Testis (tissue), 5 donors: ENCODE measurements around the gene SEMA5A. TPM values are rescaled to one million over a fixed set of nuclear protein-coding genes. Genes with fewer than 3 reads are reported as not detected.

Source experiments
- DNase-seq: peaks from one replicate; pipeline ENCODE4 v3.0.0-alpha.2; 2019
- H3K27ac ChIP-seq, 2 donors: fragments of 200-600 bp; sonication (generic); one replicate each; pipeline ENCODE4 v1.5.1; 2019
- H3K27me3 ChIP-seq: fragments of 200-600 bp; sonication (generic); one replicate; pipeline ENCODE4 v1.5.1; 2019
- H3K36me3 ChIP-seq: fragments of 200-600 bp; sonication (generic); one replicate; pipeline ENCODE4 v1.5.1; 2017; ENCODE audit warnings: low read depth; ENCODE audit errors: missing control alignments
- H3K4me1 ChIP-seq: fragments of 200-600 bp; sonication (generic); one replicate; pipeline ENCODE4 v1.5.1; 2019
- H3K4me3 ChIP-seq, 2 donors: fragments of 200-600 bp; sonication (generic); one replicate each; pipeline ENCODE4 v1.5.1; 2017 to 2019
- H3K9me3 ChIP-seq: fragments of 200-600 bp; sonication (generic); one replicate; pipeline ENCODE4 v1.5.1; 2017
- CTCF ChIP-seq, 3 experiments: fragments of 450-650 bp in 2 of 3; fragments of 200-600 bp in 1 of 3; sonication (generic) in 1 of 3; IDR thresholded peaks; one replicate each; pipeline ENCODE4 v1.5.1; 2016 to 2019; ENCODE audit warnings: antibody characterized with exemption in 3 of 3, mild to moderate bottlenecking in 2 of 3, moderate library complexity in 1 of 3
- POLR2A ChIP-seq: fragments of 450-650 bp; IDR thresholded peaks from one replicate; pipeline ENCODE4 v1.6.1; 2017; ENCODE audit warnings: antibody characterized with exemption, mild to moderate bottlenecking, moderate library complexity
- WGBS, 2 donors: methylation state at CpG; one replicate each; pipeline ENCODE4 v1.1.5; 2018; 5-methylcytosine and 5-hydroxymethylcytosine counted together
- intact Hi-C: fragments of 100-400 bp; cut with DNase I; formaldehyde crosslinking; loops from one replicate; pipeline ENCODE4 v1.15.1; 2023; ENCODE audit warnings: low total_unique reads
- long read RNA-seq, 2 donors: transcript quantifications; one replicate each; lab custom pipeline, GENCODE V29; 2026
- polyA plus RNA-seq: library from polyadenylated mRNA; stranded (reverse); fragments of 350-450 nt; fragmentation: Illumina TruSeq; extraction: RNeasy Lipid Tissue Mini Kit (QIAGEN cat#74804); gene quantifications from one replicate; pipeline ENCODE4 v1.2.3, GENCODE V29; 2014; ENCODE audit warnings: low read depth, low replicate concordance; ENCODE audit not compliant: insufficient read depth
- total RNA-seq, 2 donors: library from RNA; depleted of rRNA; stranded (reverse); fragments of >200 nt; gene quantifications; one replicate each; pipeline ENCODE4 v1.2.3, GENCODE V29; 2016

Gene SEMA5A, protein sequence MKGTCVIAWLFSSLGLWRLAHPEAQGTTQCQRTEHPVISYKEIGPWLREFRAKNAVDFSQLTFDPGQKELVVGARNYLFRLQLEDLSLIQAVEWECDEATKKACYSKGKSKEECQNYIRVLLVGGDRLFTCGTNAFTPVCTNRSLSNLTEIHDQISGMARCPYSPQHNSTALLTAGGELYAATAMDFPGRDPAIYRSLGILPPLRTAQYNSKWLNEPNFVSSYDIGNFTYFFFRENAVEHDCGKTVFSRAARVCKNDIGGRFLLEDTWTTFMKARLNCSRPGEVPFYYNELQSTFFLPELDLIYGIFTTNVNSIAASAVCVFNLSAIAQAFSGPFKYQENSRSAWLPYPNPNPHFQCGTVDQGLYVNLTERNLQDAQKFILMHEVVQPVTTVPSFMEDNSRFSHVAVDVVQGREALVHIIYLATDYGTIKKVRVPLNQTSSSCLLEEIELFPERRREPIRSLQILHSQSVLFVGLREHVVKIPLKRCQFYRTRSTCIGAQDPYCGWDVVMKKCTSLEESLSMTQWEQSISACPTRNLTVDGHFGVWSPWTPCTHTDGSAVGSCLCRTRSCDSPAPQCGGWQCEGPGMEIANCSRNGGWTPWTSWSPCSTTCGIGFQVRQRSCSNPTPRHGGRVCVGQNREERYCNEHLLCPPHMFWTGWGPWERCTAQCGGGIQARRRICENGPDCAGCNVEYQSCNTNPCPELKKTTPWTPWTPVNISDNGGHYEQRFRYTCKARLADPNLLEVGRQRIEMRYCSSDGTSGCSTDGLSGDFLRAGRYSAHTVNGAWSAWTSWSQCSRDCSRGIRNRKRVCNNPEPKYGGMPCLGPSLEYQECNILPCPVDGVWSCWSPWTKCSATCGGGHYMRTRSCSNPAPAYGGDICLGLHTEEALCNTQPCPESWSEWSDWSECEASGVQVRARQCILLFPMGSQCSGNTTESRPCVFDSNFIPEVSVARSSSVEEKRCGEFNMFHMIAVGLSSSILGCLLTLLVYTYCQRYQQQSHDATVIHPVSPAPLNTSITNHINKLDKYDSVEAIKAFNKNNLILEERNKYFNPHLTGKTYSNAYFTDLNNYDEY
- total RNA-seq (1 to 10 TPM; 3.4 to 5.4 TPM), polyA plus RNA-seq (12.8 TPM)
- long read RNA-seq, donor 1, full-length matches to known transcripts = 1 of 62 reads
- long read RNA-seq, donor 1, partial matches to known transcripts = 52 of 62 reads
- long read RNA-seq, donor 1, other reads (novel, unspliced or antisense) = 9 of 62 reads
- long read RNA-seq, donor 2, full-length matches to known transcripts = 1 of 1 reads
- long read RNA-seq, donor 2, partial matches to known transcripts = 0 of 1 reads
- long read RNA-seq, donor 2, other reads (novel, unspliced or antisense) = 0 of 1 reads

GRCh38 chr5:9545992-9546851 is at the start of gene SEMA5A:
Gene SEMA5A (minus strand): TSS chr5:9546075. CDS start chr5:9379946, 166,129 bp downstream.
- peaks cover 8% of the 10 kb centered on the region for H3K4me1 ChIP-seq
- no peaks in the 10 kb centered on the region for H3K9me3 ChIP-seq
- no peak for TF ChIP-seq POLR2A
- TF ChIP-seq CTCF (IDR thresholded peaks at IDR 0.05) = no peak
- intact Hi-C loops = no loop called here
- WGBS, 2 donors = 3 to 11% methylated on average over 13 to 71 of the region's 84 CpGs
- DNase-seq = peak; percentile 64
- no peaks in the 10 kb centered on the region for H3K36me3 ChIP-seq
- H3K4me3 ChIP-seq = peak within 1 kb of the TSS; percentile 57 to 70
- no peaks in the 10 kb centered on the region for H3K27me3 ChIP-seq
- H3K27ac ChIP-seq = peak within 1 kb of the TSS; percentile 57 to 81

DNA sequence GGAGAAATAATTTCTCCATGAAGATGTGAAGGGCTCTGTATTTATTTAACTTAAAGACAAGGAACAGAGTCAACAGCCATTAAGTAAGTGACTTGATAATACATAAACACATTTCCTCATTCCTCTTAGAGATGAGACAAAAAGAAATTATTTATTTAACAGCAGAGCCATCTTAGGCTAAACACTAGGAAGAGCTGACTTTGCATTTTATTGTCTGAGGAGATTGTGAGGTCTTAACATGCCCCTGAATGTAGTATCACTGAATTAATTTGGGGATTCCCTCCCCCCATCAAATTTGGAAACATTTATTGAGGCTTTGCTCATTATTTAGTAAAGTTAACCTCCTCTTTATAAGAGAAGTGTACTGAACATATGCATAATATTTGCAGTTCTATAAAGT is 49.0 kb upstream of the SEMA5A start:
- no peak for TF ChIP-seq POLR2A
- TF ChIP-seq CTCF (IDR thresholded peaks at IDR 0.05) = no peak
- Histone ChIP-seq H3K4me1 (no peaks in the 10 kb centered on the region), H3K4me3 (no peak overlapping the region), H3K36me3 (no peaks in the 10 kb centered on the region), H3K27ac (no peak overlapping the region), H3K27me3 (no peaks in the 10 kb centered on the region), H3K9me3 (no peaks in the 10 kb centered on the region)
- no peak for DNase-seq
- intact Hi-C loops = no loop called here

- DNase-seq = no peak
- no peaks in the 10 kb centered on the region for H3K9me3 ChIP-seq
- no peaks in the 10 kb centered on the region for H3K27me3 ChIP-seq
- no peaks in the 10 kb centered on the region for H3K4me1 ChIP-seq
- WGBS, 2 donors = 71 to 80% methylated on average over 7 of the region's 7 CpGs
- no peak overlapping the region for H3K27ac ChIP-seq
- H3K4me3 ChIP-seq = no peak overlapping the region
- no peak for TF ChIP-seq CTCF (IDR thresholded peaks at IDR 0.05)
- TF ChIP-seq POLR2A = no peak
- intact Hi-C loops = no loop called here
- no peaks in the 10 kb centered on the region for H3K36me3 ChIP-seq
These were observed 43.4 kb upstream of the SEMA5A start for GRCh38 chr5:9589049-9589835.
